Ishikawa (cell line): Measurements from ENCODE around the gene DHFR2.

Experiments used
- CEBPB ChIP-seq: IDR thresholded peaks from 2 replicates; pipeline ENCODE4 v1.6.1; 2012
- EGR1 ChIP-seq: IDR thresholded peaks from 2 replicates; pipeline ENCODE4 v1.6.1; 2012
- FOXM1 ChIP-seq: IDR thresholded peaks from 2 replicates; pipeline ENCODE4 v1.6.1; 2012; ENCODE audit warnings: low read depth, borderline replicate concordance
- MAX ChIP-seq: IDR thresholded peaks from 2 replicates; pipeline ENCODE4 v1.6.1; 2012
- TAF1 ChIP-seq: IDR thresholded peaks from 2 replicates; pipeline ENCODE4 v1.6.1; 2012; ENCODE audit warnings: low read depth, mild to moderate bottlenecking
- USF1 ChIP-seq: IDR thresholded peaks from 2 replicates; pipeline ENCODE4 v1.6.1; 2012
- TF ChIP-seq, protein P1 (sequence below): IDR thresholded peaks from 2 replicates; pipeline ENCODE4 v1.6.1; 2012; ENCODE audit warnings: low read depth, mild to moderate bottlenecking

GRCh38 chr3:94092086-94092485 is 29.4 kb upstream of the DHFR2 start:
- TF ChIP-seq MAX, result no peak
- no peak for TF ChIP-seq CEBPB
- TF ChIP-seq TAF1, result no peak
- no peak for TF ChIP-seq USF1
- no peak for TF ChIP-seq EGR1
- TF ChIP-seq, protein P1, sequence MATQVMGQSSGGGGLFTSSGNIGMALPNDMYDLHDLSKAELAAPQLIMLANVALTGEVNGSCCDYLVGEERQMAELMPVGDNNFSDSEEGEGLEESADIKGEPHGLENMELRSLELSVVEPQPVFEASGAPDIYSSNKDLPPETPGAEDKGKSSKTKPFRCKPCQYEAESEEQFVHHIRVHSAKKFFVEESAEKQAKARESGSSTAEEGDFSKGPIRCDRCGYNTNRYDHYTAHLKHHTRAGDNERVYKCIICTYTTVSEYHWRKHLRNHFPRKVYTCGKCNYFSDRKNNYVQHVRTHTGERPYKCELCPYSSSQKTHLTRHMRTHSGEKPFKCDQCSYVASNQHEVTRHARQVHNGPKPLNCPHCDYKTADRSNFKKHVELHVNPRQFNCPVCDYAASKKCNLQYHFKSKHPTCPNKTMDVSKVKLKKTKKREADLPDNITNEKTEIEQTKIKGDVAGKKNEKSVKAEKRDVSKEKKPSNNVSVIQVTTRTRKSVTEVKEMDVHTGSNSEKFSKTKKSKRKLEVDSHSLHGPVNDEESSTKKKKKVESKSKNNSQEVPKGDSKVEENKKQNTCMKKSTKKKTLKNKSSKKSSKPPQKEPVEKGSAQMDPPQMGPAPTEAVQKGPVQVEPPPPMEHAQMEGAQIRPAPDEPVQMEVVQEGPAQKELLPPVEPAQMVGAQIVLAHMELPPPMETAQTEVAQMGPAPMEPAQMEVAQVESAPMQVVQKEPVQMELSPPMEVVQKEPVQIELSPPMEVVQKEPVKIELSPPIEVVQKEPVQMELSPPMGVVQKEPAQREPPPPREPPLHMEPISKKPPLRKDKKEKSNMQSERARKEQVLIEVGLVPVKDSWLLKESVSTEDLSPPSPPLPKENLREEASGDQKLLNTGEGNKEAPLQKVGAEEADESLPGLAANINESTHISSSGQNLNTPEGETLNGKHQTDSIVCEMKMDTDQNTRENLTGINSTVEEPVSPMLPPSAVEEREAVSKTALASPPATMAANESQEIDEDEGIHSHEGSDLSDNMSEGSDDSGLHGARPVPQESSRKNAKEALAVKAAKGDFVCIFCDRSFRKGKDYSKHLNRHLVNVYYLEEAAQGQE, result no peak
- no peak for TF ChIP-seq FOXM1
